HepG2 (cell line): ENCODE data around the gene SHTN1. TPM values are rescaled to one million over a fixed set of nuclear protein-coding genes. Genes with fewer than 3 reads are reported as not detected.

Experiments
- ATAC-seq: fragments of 200-7000 bp; cut with Tn5 transposase; 3 replicates; pipeline ENCODE4 v1.9.1; 2020; ENCODE audit warnings: mild to moderate bottlenecking, moderate library complexity
- BruUV-seq: library from RNA; stranded (reverse); fragments of 400-500 nt; replicated peaks from 2 replicates; lab custom pipeline; 2021; lab: Mats Ljungman, UMichigan
- CTCF ChIA-PET: fragments of 300-600 bp; formaldehyde crosslinking; extraction: SDS; loops from one replicate; lab custom pipeline; 2021; ENCODE audit warnings: low total read pairs, inconsistent platforms, low intra/inter-chr PET ratio; lab: Yijun Ruan, JAX
- POLR2A ChIA-PET: fragments of 350-600 bp; sonication (Branson Sonifier 250); formaldehyde crosslinking; loops from one replicate; lab custom pipeline; 2020; ENCODE audit warnings: antibody characterized with exemption, inconsistent platforms; lab: Yijun Ruan, JAX
- DNase-seq: peaks from one replicate; pipeline ENCODE4 v3.0.0-alpha.2; 2015; ENCODE audit warnings: low spot score
- FAIRE-seq: peaks from 3 replicates; lab custom pipeline; 2011; peaks lifted over from hg19 to GRCh38; lab: Jason Lieb, UNC
- H2AFZ ChIP-seq: one replicate; pipeline ENCODE4 v1.6.1; 2011; ENCODE audit warnings: low read length, inconsistent platforms
- H3K27ac ChIP-seq: fragments of 300-600 bp; 3 replicates; pipeline ENCODE4 v1.8.0; 2011; ENCODE audit warnings: mixed run types, mild to moderate bottlenecking, mixed read lengths, low read length, inconsistent platforms; ENCODE audit not compliant: insufficient read depth; ENCODE audit errors: extremely low read length
- H3K27me3 ChIP-seq, 2 experiments: fragments of 200-600 bp in 1 of 2; 2 replicates in 1 of 2; 3 replicates in 1 of 2; pipeline versions ENCODE4 v1.6.0 to v1.8.0; 2011; ENCODE audit warnings: low read length in 2 of 2, mild to moderate bottlenecking in 2 of 2, moderate library complexity in 2 of 2, inconsistent platforms in 1 of 2; ENCODE audit not compliant: insufficient read depth in 2 of 2, control insufficient read depth in 1 of 2
- H3K36me3 ChIP-seq, 2 experiments: fragments of 200-600 bp in 1 of 2; replicated peaks in 1 of 2; 2 replicates in 1 of 2; 3 replicates in 1 of 2; pipeline versions ENCODE4 v1.5.1 to v1.8.0; 2011; ENCODE audit warnings: low read length in 2 of 2, inconsistent platforms in 1 of 2; ENCODE audit not compliant: insufficient read depth in 2 of 2, control insufficient read depth in 1 of 2
- H3K4me1 ChIP-seq: 2 replicates; pipeline ENCODE4 v1.5.1; 2012; ENCODE audit warnings: low read length, inconsistent platforms; ENCODE audit not compliant: insufficient read depth
- H3K4me2 ChIP-seq: 2 replicates; pipeline ENCODE4 v1.6.0; 2011; ENCODE audit warnings: low read depth, low read length, inconsistent platforms
- H3K4me3 ChIP-seq, 3 experiments: fragments of 200-600 bp in 1 of 3; sonication (generic), shearing (Covaris generic) in 1 of 3; replicated peaks in 1 of 3; 2 replicates each; pipeline ENCODE4 v1.5.1; 2011 to 2016; ENCODE audit warnings: low read length in 3 of 3, inconsistent platforms in 2 of 3, low read depth in 2 of 3, mild to moderate bottlenecking in 2 of 3, control low read depth in 1 of 3, mixed read lengths in 1 of 3; ENCODE audit not compliant: insufficient read depth in 1 of 3
- H3K79me2 ChIP-seq: one replicate; pipeline ENCODE4 v1.6.1; 2011; ENCODE audit warnings: low read length, inconsistent platforms; ENCODE audit not compliant: insufficient read depth
- H3K9ac ChIP-seq: 2 replicates; pipeline ENCODE4 v1.6.0; 2011; ENCODE audit warnings: mild to moderate bottlenecking, low read depth, low read length, inconsistent platforms; ENCODE audit not compliant: insufficient read depth
- H3K9me3 ChIP-seq: 2 replicates; pipeline ENCODE4 v1.5.1; 2012; ENCODE audit warnings: mild to moderate bottlenecking, low read length
- H4K20me1 ChIP-seq: 2 replicates; pipeline ENCODE4 v1.6.0; 2011; ENCODE audit warnings: inconsistent platforms, mild to moderate bottlenecking, low read length, moderate library complexity; ENCODE audit not compliant: insufficient read depth
- ARID2 ChIP-seq: sonication (generic); formaldehyde crosslinking; IDR thresholded peaks from 2 replicates; pipeline ENCODE4 v1.8.1; 2022; ENCODE audit warnings: mild to moderate bottlenecking, missing genetic modification reagents, borderline replicate concordance
- ATF2 ChIP-seq: sonication (generic); formaldehyde crosslinking; IDR thresholded peaks from 2 replicates; pipeline ENCODE4 v1.4.0; 2020; ENCODE audit warnings: missing genetic modification reagents
- GZF1 ChIP-seq: sonication (generic); formaldehyde crosslinking; IDR thresholded peaks from 2 replicates; pipeline ENCODE4 v1.5.1; 2020; ENCODE audit warnings: mild to moderate bottlenecking, missing genetic modification reagents
- HDAC2 ChIP-seq: sonication (generic); formaldehyde crosslinking; IDR thresholded peaks from 2 replicates; pipeline ENCODE4 v1.4.0; 2020; ENCODE audit warnings: missing genetic modification reagents
- LCORL ChIP-seq, 2 experiments: fragments of 450-650 bp in 1 of 2; sonication (generic) in 1 of 2; formaldehyde crosslinking in 1 of 2; IDR thresholded peaks; 2 replicates each; pipeline versions ENCODE4 v1.5.0 to v1.6.1; 2017 to 2020; ENCODE audit warnings: antibody characterized with exemption in 1 of 2, missing genetic modification reagents in 1 of 2
- RBFOX2 ChIP-seq: fragments of 200-400 bp; formaldehyde crosslinking; IDR thresholded peaks from 2 replicates; pipeline ENCODE4 v1.6.1; 2017; ENCODE audit warnings: low read depth, mild to moderate bottlenecking, low read length
- RXRA ChIP-seq: sonication (generic); formaldehyde crosslinking; IDR thresholded peaks from 2 replicates; pipeline ENCODE4 v1.5.1; 2020; ENCODE audit warnings: missing genetic modification reagents
- SRF ChIP-seq: IDR thresholded peaks from 2 replicates; pipeline ENCODE4 v1.6.1; 2011; ENCODE audit warnings: mild to moderate bottlenecking, low read depth, low read length, moderate library complexity
- TCF7L2 ChIP-seq: IDR thresholded peaks from 2 replicates; pipeline ENCODE4 v1.6.1; 2011; ENCODE audit warnings: mild to moderate bottlenecking, low read depth, low read length, moderate library complexity
- TSC22D2 ChIP-seq: sonication (generic); formaldehyde crosslinking; IDR thresholded peaks from 2 replicates; pipeline ENCODE4 v1.5.1; 2020; ENCODE audit warnings: missing genetic modification reagents, mild to moderate bottlenecking, borderline replicate concordance
- ZFX ChIP-seq: sonication (generic); formaldehyde crosslinking; IDR thresholded peaks from 2 replicates; pipeline ENCODE4 v1.4.0; 2020; ENCODE audit warnings: mild to moderate bottlenecking, low read depth, missing genetic modification reagents, moderate library complexity
- ZNF205 ChIP-seq: IDR thresholded peaks from 2 replicates; pipeline ENCODE4 v1.6.1; 2018; ENCODE audit warnings: missing biosample characterization, missing genetic modification reagents
- ZNF260 ChIP-seq: sonication (generic); formaldehyde crosslinking; IDR thresholded peaks from 2 replicates; pipeline ENCODE4 v1.4.0; 2020; ENCODE audit warnings: missing genetic modification reagents, low read depth, mild to moderate bottlenecking, borderline replicate concordance
- ZNF678 ChIP-seq: sonication (generic); formaldehyde crosslinking; IDR thresholded peaks from 2 replicates; pipeline ENCODE4 v1.4.0; 2020; ENCODE audit warnings: mild to moderate bottlenecking, missing genetic modification reagents
- ZNF713 ChIP-seq: sonication (generic); formaldehyde crosslinking; IDR thresholded peaks from 2 replicates; pipeline ENCODE4 v1.4.0; 2020; ENCODE audit warnings: mild to moderate bottlenecking, missing genetic modification reagents
- ZNF75D ChIP-seq: sonication (generic); formaldehyde crosslinking; IDR thresholded peaks from 2 replicates; pipeline ENCODE4 v1.8.1; 2023; ENCODE audit warnings: missing genetic modification reagents, mild to moderate bottlenecking, borderline replicate concordance
- ZNF780A ChIP-seq: sonication (generic); formaldehyde crosslinking; IDR thresholded peaks from 2 replicates; pipeline ENCODE4 v1.8.0; 2022; ENCODE audit warnings: mild to moderate bottlenecking, missing genetic modification reagents, moderate library complexity
- WGBS: methylation state at CpG from one replicate; pipeline ENCODE4 v1.1.6; 2017; ENCODE audit warnings: low lambda C conversion rate; 5-methylcytosine and 5-hydroxymethylcytosine counted together
- in situ Hi-C: cut with HindIII; loops from 2 replicates; pipeline ENCODE4 v1.10.0; 2017; ENCODE audit warnings: low pct_unique_long_range_greater_than_20kb; ENCODE audit not compliant: extremely low pct_ligation_motif_present
- intact Hi-C: fragments of 100-400 bp; cut with micrococcal nuclease; formaldehyde crosslinking; loops from one replicate; pipeline ENCODE4 v1.10.0; 2022; ENCODE audit not compliant: unreplicated experiment
- polyA plus RNA-seq, 8 experiments: library from polyadenylated mRNA; depleted of rRNA in 3 of 8; stranded (reverse) in 7 of 8; unstranded in 1 of 8; fragments of >200 nt; fragmentation: Illumina TruSeq in 4 of 8; extraction: Trizol in 4 of 8; gene quantifications; 2 replicates each; pipeline versions ENCODE4 v1.2.1 to v1.2.3, GENCODE V29; 2011 to 2016; ENCODE audit warnings: low read depth in 4 of 8, missing spikeins in 1 of 8, mixed read lengths in 1 of 8; ENCODE audit not compliant: insufficient read depth in 1 of 8
- total RNA-seq, 5 experiments: library from RNA; depleted of rRNA; stranded (reverse); fragments of >200 nt; fragmentation: Illumina TruSeq; extraction: Trizol; gene quantifications; 2 replicates each; pipeline ENCODE4 v1.2.3, GENCODE V29; 2016; ENCODE audit warnings: low read depth in 1 of 5
- TF ChIP-seq, protein P1 (sequence below): sonication (generic); formaldehyde crosslinking; IDR thresholded peaks from 2 replicates; pipeline ENCODE4 v1.4.0; 2020; ENCODE audit warnings: missing genetic modification reagents, mild to moderate bottlenecking, borderline replicate concordance
- TF ChIP-seq, protein P2 (sequence below): sonication (generic); IDR thresholded peaks from 2 replicates; pipeline ENCODE4 v1.6.1; 2016; ENCODE audit warnings: low read depth, borderline replicate concordance
- TF ChIP-seq, protein P3 (sequence below): sonication (generic); formaldehyde crosslinking; IDR thresholded peaks from 2 replicates; pipeline ENCODE4 v1.8.0; 2022; ENCODE audit warnings: missing genetic modification reagents, low read depth, mild to moderate bottlenecking, borderline replicate concordance

Gene SHTN1
- total and polyA plus RNA-seq, 2 of the 13 experiments (the other 11 are each of a cell fraction or from before 2014, with no cell fraction given) = 11.3 to 15.6 TPM

DNA sequence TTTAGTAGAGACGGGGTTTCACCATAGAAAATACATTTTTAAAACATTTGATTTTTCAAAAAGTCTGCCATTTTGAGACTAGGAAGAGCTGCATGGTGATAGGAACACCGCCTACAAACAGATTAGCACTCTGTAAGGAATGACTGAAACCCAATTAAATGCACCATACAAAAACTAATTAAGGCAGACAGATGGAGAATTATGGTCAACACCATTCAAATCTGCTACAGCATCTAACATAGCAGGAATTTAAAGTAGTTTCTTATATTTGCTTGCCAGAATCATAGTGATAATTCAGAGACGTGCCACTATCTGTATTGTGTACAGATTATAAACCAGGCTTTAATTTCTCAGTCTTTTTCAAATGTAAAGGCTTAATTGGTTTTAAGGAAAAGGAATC, 87.5 kb downstream of the SHTN1 start:
- ChIA-PET CTCF (no interaction called here), POLR2A (no interaction called here)
- no peak overlapping the region for H3K27ac ChIP-seq
- intact Hi-C loops = no loop called here
- 100% methylated on average over 3 of the region's 3 CpGs for WGBS
- H3K4me2 ChIP-seq = no peak overlapping the region
- no peaks in the 10 kb centered on the region for H3K9me3 ChIP-seq
- no peak overlapping the region for H3K9ac ChIP-seq
- DNase-seq (no peak), FAIRE-seq (no peak), ATAC-seq (no peak)
- TF ChIP-seq, protein P1, sequence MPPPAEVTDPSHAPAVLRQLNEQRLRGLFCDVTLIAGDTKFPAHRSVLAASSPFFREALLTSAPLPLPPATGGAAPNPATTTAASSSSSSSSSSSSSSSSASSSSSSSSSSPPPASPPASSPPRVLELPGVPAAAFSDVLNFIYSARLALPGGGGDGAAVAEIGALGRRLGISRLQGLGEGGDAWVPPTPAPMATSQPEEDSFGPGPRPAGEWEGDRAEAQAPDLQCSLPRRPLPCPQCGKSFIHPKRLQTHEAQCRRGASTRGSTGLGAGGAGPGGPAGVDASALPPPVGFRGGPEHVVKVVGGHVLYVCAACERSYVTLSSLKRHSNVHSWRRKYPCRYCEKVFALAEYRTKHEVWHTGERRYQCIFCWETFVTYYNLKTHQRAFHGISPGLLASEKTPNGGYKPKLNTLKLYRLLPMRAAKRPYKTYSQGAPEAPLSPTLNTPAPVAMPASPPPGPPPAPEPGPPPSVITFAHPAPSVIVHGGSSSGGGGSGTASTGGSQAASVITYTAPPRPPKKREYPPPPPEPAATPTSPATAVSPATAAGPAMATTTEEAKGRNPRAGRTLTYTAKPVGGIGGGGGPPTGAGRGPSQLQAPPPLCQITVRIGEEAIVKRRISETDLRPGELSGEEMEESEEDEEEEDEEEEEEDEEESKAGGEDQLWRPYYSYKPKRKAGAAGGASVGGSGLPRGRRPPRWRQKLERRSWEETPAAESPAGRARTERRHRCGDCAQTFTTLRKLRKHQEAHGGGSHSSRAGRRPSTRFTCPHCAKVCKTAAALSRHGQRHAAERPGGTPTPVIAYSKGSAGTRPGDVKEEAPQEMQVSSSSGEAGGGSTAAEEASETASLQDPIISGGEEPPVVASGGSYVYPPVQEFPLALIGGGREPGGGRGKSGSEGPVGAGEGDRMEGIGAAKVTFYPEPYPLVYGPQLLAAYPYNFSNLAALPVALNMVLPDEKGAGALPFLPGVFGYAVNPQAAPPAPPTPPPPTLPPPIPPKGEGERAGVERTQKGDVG (CRISPR knock-in tag) = no peak
- TF ChIP-seq GZF1 (CRISPR knock-in tag) (no peak), TCF7L2 (no peak), ARID2 (CRISPR knock-in tag) (no peak), ZFX (CRISPR knock-in tag) (no peak), ZNF678 (CRISPR knock-in tag) (no peak), ATF2 (CRISPR knock-in tag) (no peak), ZNF75D (CRISPR knock-in tag) (no peak), ZNF713 (CRISPR knock-in tag) (no peak), RBFOX2 (no peak), RXRA (CRISPR knock-in tag) (no peak), ZNF260 (CRISPR knock-in tag) (no peak), LCORL (IDR thresholded peaks at IDR 0.05) (no peak), LCORL (CRISPR knock-in tag; IDR thresholded peaks at IDR 0.05) (no peak), HDAC2 (no peak), SRF (no peak), TSC22D2 (CRISPR knock-in tag) (no peak), ZNF205 (CRISPR knock-in tag) (no peak), ZNF780A (CRISPR knock-in tag) (no peak)
- TF ChIP-seq, protein P2, sequence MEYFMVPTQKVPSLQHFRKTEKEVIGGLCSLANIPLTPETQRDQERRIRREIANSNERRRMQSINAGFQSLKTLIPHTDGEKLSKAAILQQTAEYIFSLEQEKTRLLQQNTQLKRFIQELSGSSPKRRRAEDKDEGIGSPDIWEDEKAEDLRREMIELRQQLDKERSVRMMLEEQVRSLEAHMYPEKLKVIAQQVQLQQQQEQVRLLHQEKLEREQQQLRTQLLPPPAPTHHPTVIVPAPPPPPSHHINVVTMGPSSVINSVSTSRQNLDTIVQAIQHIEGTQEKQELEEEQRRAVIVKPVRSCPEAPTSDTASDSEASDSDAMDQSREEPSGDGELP = no peak
- TF ChIP-seq, protein P3, sequence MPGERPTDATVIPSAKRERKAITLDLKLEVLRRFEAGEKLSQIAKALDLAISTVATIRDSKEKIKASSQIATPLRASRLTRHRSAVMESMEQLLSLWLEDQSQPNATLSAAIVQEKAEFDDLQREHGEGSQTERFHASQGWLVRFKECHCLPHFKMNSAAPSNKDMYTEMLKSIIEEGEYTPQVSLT (CRISPR knock-in tag) = no peak
- H3K4me3 ChIP-seq = no peak overlapping the region
- in situ Hi-C loops = no loop called here
- H4K20me1 ChIP-seq = no peaks in the 10 kb centered on the region
- no TSS peak for BruUV-seq
- H2AFZ ChIP-seq = no peak overlapping the region
- no peaks in the 10 kb centered on the region for H3K27me3 ChIP-seq
- H3K79me2 ChIP-seq = no peaks in the 10 kb centered on the region
- H3K4me1 ChIP-seq = no peaks in the 10 kb centered on the region
- H3K36me3 ChIP-seq = peaks cover 14 to 34% of the 10 kb centered on the region in 2 experiments
